Tibial artery (tissue), 4 donors: ENCODE results near the gene VRK2.

Source experiments
- DNase-seq, 2 donors: peaks; one replicate each; pipeline ENCODE4 v3.0.0-alpha.2; 2019
- H3K27ac ChIP-seq, 2 donors: fragments of 200-600 bp; sonication (generic) in 1 of 2; 1 replicate in 1 of 2; 2 replicates in 1 of 2; pipeline ENCODE4 v1.5.1; 2018 to 2019; ENCODE audit warnings: mild to moderate bottlenecking in 1 of 2
- H3K27me3 ChIP-seq, 2 donors: fragments of 200-600 bp; sonication (generic) in 1 of 2; one replicate each; pipeline versions ENCODE4 v1.5.1 to v1.6.0; 2016 to 2019
- H3K36me3 ChIP-seq, 3 donors: fragments of 200-600 bp; sonication (generic) in 2 of 3; one replicate each; pipeline ENCODE4 v1.5.1; 2016 to 2019; ENCODE audit warnings: mild to moderate bottlenecking in 2 of 3
- H3K4me1 ChIP-seq, 4 donors: fragments of 200-600 bp; sonication (generic) in 2 of 4; 1 replicate in 3 of 4; 2 replicates in 1 of 4; pipeline ENCODE4 v1.5.1; 2016 to 2019
- H3K4me3 ChIP-seq, 2 donors: fragments of 200-600 bp; sonication (generic) in 1 of 2; 1 replicate in 1 of 2; 2 replicates in 1 of 2; pipeline ENCODE4 v1.5.1; 2018 to 2019; ENCODE audit warnings: mild to moderate bottlenecking in 2 of 2
- H3K9me3 ChIP-seq, 3 donors: fragments of 200-600 bp; sonication (generic) in 1 of 3; one replicate each; pipeline ENCODE4 v1.5.1; 2016 to 2019
- intact Hi-C: fragments of 100-400 bp; cut with DNase I; formaldehyde crosslinking; loops from one replicate; pipeline ENCODE4 v1.15.0; 2023; ENCODE audit warnings: low total_unique reads
- TF ChIP-seq, protein P1 (sequence below), 2 experiments: fragments of 200-600 bp in 1 of 2; fragments of 450-650 bp in 1 of 2; IDR thresholded peaks; one replicate each; pipeline ENCODE4 v1.5.1; 2017 to 2019; ENCODE audit warnings: antibody characterized with exemption in 2 of 2, mild to moderate bottlenecking in 1 of 2, moderate library complexity in 1 of 2

VRK2 gene

DNA sequence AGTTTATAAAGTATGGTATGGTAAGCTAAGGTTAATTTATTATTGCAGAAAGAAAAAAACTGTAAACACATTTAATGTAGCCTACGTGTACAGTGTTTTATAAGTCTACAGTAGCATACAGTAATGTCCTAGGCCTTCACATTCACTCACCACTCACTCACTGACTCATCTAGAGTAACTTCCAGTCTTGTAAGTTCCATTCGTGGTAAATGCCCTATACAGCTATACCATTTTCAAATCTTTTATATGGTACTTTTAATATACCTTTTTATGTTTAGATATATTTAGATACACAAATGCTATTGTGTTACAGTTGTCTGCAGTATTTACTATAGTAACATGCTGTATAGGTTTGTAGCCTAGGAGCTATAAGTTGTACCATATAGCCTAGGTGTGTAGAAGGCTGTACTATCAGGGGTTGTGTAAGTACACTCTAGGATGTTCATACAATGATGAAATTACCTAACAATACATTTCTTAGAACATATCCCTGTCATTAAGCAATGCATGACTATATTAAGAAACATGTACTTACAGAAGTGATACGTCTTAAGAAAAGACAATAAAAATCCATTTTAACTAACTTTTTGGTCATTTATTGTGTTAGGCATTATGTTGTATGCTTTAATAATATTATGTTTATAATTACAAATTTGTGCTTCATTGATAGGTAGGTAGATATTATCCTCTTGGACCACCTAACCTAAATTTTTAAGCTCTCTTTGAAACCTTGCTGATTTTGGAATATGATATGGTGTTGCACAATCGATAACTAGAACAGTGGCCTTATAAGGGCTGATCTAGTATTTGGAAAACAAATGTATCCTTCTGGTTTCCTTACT is 51.9 kb downstream of the VRK2 start:
- peaks cover 0 to 7% (median 6%) of the 10 kb centered on the region in 3 donors for H3K36me3 ChIP-seq
- H3K4me1 ChIP-seq, result peaks cover 0 to 7% (median 1%) of the 10 kb centered on the region in 4 donors
- no peaks in the 10 kb centered on the region for H3K27me3 ChIP-seq
- DNase-seq, result no peak
- no peak overlapping the region for H3K27ac ChIP-seq
- H3K4me3 ChIP-seq, result no peak overlapping the region
- intact Hi-C loops, result no loop called here
- H3K9me3 ChIP-seq, result peaks cover 0 to 9% (median 0%) of the 10 kb centered on the region in 3 donors
- TF ChIP-seq, protein P1, sequence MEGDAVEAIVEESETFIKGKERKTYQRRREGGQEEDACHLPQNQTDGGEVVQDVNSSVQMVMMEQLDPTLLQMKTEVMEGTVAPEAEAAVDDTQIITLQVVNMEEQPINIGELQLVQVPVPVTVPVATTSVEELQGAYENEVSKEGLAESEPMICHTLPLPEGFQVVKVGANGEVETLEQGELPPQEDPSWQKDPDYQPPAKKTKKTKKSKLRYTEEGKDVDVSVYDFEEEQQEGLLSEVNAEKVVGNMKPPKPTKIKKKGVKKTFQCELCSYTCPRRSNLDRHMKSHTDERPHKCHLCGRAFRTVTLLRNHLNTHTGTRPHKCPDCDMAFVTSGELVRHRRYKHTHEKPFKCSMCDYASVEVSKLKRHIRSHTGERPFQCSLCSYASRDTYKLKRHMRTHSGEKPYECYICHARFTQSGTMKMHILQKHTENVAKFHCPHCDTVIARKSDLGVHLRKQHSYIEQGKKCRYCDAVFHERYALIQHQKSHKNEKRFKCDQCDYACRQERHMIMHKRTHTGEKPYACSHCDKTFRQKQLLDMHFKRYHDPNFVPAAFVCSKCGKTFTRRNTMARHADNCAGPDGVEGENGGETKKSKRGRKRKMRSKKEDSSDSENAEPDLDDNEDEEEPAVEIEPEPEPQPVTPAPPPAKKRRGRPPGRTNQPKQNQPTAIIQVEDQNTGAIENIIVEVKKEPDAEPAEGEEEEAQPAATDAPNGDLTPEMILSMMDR (IDR thresholded peaks at IDR 0.05), result no peak

DNA sequence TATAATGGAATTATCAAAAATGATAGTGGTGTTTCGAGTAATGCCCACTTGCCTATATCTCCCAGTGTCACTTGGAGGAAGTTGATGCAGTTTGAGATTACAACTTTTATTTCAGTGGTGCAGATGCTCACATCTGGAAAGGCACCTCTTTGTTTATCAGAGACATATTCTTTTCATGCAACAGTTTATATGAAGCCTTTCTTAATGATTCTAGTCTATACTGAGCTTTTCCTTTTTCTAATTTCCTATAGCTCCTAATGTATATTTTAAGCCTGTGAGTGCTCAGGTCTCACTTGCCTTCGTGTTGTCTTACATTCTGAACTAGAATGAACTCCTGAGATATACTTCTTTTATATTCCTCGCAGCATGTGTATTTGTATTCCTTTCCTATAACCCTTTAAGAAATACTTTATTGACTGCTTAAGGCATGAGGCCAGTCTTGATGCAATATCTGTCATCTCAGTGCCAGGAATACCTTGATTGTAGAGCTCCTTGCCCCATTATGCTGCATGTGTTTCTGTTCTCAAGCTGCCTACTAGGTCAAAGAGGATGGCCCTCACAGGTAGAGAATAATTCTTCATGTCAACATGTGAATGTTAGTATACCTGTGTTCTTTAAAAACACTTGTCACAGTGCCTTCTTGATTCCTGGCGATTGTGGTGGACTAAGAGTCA is 52.6 kb downstream of the VRK2 start:
- intact Hi-C loops, result no loop called here

DNA sequence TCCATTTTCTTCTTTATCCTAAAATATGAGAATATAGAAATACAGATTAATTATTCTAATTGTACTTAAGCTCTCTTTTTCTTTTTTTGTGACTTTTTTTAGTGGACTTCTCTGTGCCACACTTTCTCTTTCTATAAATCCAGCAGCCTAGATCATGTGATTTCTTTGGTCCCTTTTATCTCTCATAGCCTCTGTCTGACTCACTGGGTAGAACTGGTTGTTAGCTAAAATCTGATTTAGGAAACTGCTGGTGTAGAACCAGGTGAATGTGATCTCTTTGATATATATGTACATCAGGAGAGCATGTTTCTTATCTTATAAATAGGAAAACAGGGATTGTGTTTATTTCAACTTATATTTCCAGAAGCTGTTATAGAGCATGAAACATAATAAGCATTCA is 54.9 kb downstream of the VRK2 start:
- H3K4me3 ChIP-seq, result no peak overlapping the region
- no peaks in the 10 kb centered on the region for H3K27me3 ChIP-seq
- DNase-seq, result no peak
- intact Hi-C loops, result no loop called here
- no peak overlapping the region for H3K27ac ChIP-seq
- no peaks in the 10 kb centered on the region for H3K9me3 ChIP-seq
- TF ChIP-seq, protein P1 (IDR thresholded peaks at IDR 0.05), result no peak
- peaks cover 0 to 7% (median 1%) of the 10 kb centered on the region in 4 donors for H3K4me1 ChIP-seq
- no peaks in the 10 kb centered on the region for H3K36me3 ChIP-seq

More for the DNA sequence above, 52.6 kb downstream of the VRK2 start:
- Histone ChIP-seq H3K27ac (no peak overlapping the region), H3K4me1 (peaks cover 0 to 7% (median 1%) of the 10 kb centered on the region in 4 donors), H3K4me3 (no peak overlapping the region), H3K36me3 (peaks cover 0 to 7% (median 6%) of the 10 kb centered on the region in 3 donors), H3K27me3 (no peaks in the 10 kb centered on the region), H3K9me3 (peaks cover 0 to 9% (median 0%) of the 10 kb centered on the region in 3 donors)
- TF ChIP-seq, protein P1 (IDR thresholded peaks at IDR 0.05), result no peak
- DNase-seq, result no peak

DNA sequence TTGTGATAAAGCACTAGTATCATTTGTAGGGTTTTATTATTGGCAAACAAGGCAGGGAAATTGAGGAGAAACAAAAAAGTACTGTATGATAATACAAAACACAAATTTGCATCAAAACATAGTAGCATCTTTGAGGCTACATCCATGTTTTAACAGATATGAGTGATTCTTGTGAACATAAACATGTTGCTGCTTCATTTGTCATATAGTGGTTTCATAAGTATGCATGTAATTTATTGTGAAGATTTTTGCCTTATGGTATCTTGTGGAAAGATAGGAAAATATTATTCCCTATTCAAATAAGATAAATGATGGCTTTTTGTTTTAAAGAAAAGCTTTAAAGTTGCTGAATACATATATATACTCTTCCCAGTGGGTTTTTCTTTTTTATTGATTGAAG is 60.3 kb downstream of the VRK2 start:
- Histone ChIP-seq H3K4me3 (no peak overlapping the region), H3K9me3 (no peaks in the 10 kb centered on the region), H3K27me3 (no peaks in the 10 kb centered on the region), H3K36me3 (no peaks in the 10 kb centered on the region), H3K4me1 (peaks cover 0 to 5% (median 0%) of the 10 kb centered on the region in 4 donors), H3K27ac (no peak overlapping the region)
- intact Hi-C loops, result no loop called here
- TF ChIP-seq, protein P1 (IDR thresholded peaks at IDR 0.05), result no peak
- no peak for DNase-seq

DNA sequence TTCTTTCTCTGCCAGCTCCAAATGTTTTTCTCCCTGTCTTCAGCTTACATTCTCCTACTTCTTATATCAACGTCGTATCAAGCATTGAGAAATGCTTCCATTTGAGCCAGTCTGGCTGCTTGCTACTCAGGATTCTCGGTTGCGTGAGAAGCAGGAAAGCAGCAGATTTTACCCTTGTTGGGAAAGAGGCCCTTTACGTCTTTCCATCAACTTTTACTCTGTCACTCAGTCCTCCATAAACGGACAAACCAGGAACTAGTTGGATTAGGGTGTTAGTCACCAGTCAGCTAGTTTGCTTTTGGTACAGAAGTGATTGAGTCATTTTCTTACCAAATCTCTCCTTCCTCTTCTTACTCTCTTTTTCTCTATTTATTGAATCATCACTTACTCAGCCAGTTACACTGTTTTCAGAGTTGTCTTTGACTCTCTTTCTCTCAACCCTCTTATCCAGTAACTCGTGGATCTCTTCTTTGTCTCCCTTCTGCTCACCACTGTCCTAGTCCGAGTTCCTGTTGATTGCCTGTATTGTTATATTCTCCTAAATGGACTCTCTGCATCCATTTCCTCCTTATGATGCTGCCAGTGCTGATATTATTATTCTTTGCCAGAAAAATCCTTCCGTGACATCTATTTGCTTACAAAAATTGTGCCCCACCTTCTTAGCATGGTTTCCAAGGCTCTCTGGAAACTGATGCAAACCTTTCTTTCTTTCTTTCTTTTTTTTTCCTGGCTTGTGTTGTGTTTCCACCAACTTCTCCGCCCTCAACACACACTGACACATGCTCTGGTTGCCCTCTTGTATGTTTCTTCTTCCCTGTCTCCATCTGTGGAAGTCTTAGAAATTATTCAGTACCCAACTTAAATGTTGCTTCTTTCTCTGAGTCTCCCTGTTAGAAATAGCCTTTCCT is 61.5 kb downstream of the VRK2 start:
- Histone ChIP-seq H3K4me1 (peaks cover 0 to 5% (median 0%) of the 10 kb centered on the region in 4 donors), H3K4me3 (no peak overlapping the region), H3K27ac (no peak overlapping the region), H3K27me3 (no peaks in the 10 kb centered on the region), H3K36me3 (no peaks in the 10 kb centered on the region), H3K9me3 (no peaks in the 10 kb centered on the region)
- intact Hi-C loops, result no loop called here
- TF ChIP-seq, protein P1 (IDR thresholded peaks at IDR 0.05), result no peak
- DNase-seq, result no peak
